ENCODE measurements around the gene HEATR5A.

GRCh38 chr14:31320922-31321766, 99.2 kb downstream of the HEATR5A start:
- TF ChIP-seq CTCF (IDR thresholded peaks at IDR 0.05) = no peak
- no peak for TF ChIP-seq POLR2AphosphoS5 (IDR thresholded peaks at IDR 0.05)
- TF ChIP-seq POLR2A (IDR thresholded peaks at IDR 0.05) = no peak

All from prostate gland (tissue), 2 donors.